Coronary artery (tissue), 2 donors: ENCODE results near the gene DPEP1.

Experiments
- DNase-seq: peaks from one replicate; pipeline ENCODE4 v3.0.0-alpha.2; 2017; ENCODE audit warnings: low spot score
- H3K27ac ChIP-seq, 2 donors: fragments of 200-600 bp; sonication (generic); one replicate each; pipeline ENCODE4 v1.5.1; 2016 to 2019
- H3K4me3 ChIP-seq: fragments of 200-600 bp; sonication (generic); 2 replicates; pipeline ENCODE4 v1.5.1; 2016; ENCODE audit warnings: mild to moderate bottlenecking, moderate library complexity
- TF ChIP-seq, protein P1 (sequence below): fragments of 200-600 bp; sonication (generic); IDR thresholded peaks from one replicate; pipeline ENCODE4 v1.5.1; 2019; ENCODE audit warnings: antibody characterized with exemption

Gene DPEP1

DNA sequence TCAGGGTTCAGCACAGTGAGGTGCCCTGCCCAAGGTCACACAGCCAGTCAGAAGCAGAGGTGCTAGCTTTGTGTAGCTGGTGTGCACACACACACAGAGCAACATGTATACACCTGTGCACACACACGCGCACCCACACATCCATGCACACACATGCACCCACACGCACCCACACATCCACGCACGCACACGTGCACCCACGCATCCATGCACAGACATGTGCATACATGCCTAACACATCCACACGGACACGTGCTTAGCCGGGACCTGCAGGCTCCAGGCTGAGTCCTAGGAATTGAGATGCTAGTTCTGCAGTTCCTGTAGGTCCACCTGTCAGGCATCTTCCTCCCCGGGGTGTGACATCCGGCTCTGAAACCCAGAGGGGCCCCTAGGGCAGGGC lies 13.0 kb upstream of the DPEP1 start:
- no peak for DNase-seq
- Histone ChIP-seq H3K4me3 (no peak overlapping the region), H3K27ac (no peak overlapping the region)
- TF ChIP-seq, protein P1, sequence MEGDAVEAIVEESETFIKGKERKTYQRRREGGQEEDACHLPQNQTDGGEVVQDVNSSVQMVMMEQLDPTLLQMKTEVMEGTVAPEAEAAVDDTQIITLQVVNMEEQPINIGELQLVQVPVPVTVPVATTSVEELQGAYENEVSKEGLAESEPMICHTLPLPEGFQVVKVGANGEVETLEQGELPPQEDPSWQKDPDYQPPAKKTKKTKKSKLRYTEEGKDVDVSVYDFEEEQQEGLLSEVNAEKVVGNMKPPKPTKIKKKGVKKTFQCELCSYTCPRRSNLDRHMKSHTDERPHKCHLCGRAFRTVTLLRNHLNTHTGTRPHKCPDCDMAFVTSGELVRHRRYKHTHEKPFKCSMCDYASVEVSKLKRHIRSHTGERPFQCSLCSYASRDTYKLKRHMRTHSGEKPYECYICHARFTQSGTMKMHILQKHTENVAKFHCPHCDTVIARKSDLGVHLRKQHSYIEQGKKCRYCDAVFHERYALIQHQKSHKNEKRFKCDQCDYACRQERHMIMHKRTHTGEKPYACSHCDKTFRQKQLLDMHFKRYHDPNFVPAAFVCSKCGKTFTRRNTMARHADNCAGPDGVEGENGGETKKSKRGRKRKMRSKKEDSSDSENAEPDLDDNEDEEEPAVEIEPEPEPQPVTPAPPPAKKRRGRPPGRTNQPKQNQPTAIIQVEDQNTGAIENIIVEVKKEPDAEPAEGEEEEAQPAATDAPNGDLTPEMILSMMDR: no peak

DNA sequence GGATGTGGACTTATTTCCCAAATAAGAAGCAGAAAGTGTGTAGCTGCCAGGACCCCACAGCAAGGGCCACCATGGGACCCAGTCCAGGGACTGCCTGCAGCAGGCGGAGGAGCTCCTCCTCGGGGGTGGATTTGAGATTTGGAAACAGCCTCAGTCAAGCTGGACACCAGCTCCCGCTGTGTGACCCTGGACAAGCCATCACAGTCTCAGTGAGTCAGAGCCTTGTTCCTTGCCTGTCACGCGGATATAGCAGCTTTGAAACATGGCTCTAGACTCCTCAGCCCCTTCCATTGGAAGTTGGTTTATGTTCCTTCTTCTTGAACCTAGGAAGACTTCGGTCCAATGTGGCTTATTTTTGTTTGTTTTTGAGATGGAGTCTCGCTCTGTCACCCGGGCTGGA lies 12.5 kb upstream of the DPEP1 start:
- DNase-seq: no peak
- H3K27ac ChIP-seq: no peak overlapping the region
- TF ChIP-seq, protein P1: no peak
- no peak overlapping the region for H3K4me3 ChIP-seq

DNA sequence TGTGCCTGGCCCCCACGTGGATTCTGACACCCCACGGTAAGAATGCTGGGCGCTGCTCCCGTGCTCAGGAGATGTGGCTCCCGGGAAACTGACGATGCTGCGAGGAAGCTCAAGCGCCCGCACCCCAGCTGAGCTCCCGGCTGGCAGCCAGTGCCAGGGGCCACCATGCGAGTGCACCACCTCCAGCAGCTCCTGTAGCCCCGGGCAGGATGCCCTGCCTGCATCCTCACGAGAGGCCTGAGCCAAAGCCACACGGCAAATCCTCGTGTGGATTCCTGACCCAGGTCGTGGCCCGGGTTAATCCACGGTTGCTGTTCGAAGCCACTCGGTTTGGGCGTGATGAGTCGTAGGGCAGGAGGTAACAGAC lies 11.6 kb upstream of the DPEP1 start:
- H3K4me3 ChIP-seq: no peak overlapping the region
- DNase-seq: no peak
- TF ChIP-seq, protein P1: no peak
- no peak overlapping the region for H3K27ac ChIP-seq

DNA sequence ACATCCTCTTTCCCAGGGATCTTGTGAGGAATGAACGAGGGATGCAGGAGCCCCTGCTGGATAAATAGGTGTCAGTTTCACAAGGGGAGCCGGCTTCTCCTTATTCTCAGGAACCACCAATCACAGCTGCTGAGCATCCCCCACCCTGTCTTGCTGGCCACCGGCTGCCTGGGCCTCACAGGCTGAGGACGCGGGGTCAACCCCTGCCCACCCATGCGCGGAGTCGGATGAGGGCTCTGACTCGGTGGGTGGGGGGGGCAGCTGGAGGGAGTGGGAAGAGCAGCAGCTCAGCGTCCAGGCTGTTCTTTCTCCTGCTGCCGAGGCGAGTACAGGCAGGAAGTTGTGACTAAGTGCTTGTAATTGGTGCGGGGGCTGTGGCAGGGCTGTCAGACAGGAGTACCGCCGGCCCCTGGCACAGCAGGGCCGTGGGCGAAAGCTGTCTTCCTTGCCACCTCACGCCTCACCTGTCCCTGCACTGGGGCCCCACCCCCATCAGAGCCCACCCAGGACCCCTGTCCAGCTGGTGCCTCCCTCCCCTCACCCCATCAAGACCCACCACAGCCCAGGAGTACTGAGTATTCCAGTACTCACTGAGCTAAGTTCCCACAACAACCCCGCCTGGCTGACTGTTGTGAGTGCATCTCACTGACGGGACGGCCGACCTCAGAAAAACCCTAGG lies 11.0 kb upstream of the DPEP1 start:
- TF ChIP-seq, protein P1: no peak
- Histone ChIP-seq H3K27ac (no peak overlapping the region), H3K4me3 (peak overlapping the region; percentile 35)
- DNase-seq: no peak

DNA sequence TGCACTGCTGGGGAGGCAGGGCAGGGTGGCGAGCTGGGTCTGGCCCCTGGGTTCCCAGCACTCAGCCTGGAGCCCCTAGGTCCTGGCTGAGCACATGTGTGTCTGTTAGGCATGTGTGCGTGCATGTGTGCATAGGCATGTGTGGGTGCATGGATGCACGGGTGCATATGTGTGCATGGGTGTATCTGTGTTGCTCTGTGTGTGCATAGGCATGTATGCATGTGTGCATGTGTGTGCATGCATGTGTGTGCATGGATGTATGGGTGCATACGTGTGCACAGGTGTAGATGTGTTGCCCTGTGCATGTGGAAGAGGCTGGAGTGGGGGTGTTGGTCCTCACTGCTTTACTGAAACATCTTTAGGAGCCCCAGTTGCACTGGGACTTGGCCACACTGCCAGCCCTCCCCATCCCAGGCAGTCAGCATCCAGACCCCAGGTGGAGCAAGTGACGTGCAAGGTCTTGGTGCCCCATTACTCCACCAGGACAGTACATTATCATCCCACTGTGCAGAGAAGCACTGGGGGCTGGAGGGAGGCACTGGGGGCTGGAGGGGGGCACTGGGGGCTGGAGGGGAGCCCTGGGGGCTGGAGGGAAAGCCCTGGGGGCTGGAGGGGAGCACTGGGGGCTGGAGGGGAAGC lies 10.4 kb upstream of the DPEP1 start:
- no peak overlapping the region for H3K27ac ChIP-seq
- peak overlapping the region; percentile 35 for H3K4me3 ChIP-seq
- TF ChIP-seq, protein P1: no peak
- DNase-seq: no peak

DNA sequence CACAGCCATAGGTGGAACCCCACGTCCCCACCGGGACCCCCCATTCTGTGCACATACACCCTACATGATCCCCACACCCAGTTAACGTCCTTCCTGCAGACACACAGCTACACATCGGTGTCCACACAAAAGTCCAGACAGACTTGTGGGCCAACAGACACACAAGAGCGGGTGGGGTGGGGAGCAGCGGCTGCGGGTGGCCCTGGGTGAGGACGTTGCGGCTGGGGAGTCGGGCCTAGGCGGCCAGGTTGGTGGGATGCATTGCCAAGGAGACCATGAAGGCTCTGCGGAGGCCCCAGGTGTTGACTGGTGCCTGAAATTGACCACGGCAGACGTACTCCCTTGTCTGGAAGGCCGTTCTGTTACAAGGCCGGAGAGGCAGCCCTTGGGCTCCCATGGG lies 8.7 kb upstream of the DPEP1 start:
- Histone ChIP-seq H3K27ac (no peak overlapping the region), H3K4me3 (no peak overlapping the region)
- no peak for DNase-seq
- TF ChIP-seq, protein P1: no peak
